ENCODE measurements around the gene WDR36.

DNA sequence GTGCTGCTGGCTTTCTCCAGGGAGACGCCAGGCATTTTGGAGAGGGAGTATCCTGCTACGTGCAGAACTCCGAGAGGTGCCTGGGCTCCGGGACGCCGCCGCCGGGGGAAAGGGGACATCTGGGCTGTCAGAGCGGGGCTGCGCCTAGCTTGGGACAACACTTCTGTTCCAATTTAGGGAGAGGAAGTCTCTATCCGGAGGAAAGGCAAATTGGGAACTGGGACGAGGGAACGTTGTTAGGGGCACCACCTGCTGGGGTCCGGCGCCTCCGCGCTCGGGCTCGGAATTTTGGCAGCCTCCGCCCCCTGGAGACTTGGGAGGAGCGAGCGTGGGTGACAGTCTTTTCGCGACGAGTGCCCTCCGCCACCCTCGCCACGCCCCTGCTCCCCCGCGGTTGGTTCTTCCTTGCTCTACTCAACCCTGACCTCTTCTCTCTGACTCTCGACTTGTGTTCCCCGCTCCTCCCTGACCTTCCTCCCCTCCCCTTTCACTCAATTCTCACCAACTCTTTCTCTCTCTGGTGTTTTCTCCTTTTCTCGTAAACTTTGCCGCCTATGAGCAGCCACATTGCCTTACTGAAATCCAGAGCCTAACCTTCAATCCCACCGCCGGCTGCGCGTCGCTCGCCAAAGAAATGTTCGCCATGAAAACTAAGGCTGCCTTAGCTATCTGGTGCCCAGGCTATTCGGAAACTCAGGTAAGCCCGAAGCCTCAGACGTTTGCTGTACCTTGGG lies 19.0 kb upstream of the WDR36 start:
- TF ChIP-seq, protein P1, sequence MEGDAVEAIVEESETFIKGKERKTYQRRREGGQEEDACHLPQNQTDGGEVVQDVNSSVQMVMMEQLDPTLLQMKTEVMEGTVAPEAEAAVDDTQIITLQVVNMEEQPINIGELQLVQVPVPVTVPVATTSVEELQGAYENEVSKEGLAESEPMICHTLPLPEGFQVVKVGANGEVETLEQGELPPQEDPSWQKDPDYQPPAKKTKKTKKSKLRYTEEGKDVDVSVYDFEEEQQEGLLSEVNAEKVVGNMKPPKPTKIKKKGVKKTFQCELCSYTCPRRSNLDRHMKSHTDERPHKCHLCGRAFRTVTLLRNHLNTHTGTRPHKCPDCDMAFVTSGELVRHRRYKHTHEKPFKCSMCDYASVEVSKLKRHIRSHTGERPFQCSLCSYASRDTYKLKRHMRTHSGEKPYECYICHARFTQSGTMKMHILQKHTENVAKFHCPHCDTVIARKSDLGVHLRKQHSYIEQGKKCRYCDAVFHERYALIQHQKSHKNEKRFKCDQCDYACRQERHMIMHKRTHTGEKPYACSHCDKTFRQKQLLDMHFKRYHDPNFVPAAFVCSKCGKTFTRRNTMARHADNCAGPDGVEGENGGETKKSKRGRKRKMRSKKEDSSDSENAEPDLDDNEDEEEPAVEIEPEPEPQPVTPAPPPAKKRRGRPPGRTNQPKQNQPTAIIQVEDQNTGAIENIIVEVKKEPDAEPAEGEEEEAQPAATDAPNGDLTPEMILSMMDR (IDR thresholded peaks at IDR 0.05 in 8 of 11, conservative IDR thresholded peaks at IDR 0.05 in 3 of 11): no peak
- TF ChIP-seq POLR2A (IDR thresholded peaks at IDR 0.05) (no peak), POLR2AphosphoS5 (IDR thresholded peaks at IDR 0.05) (peak in 2 of 3 donors; percentile 36 to 70)
